HCT116 (cell line): ENCODE results near the gene PHACTR4. TPM values are rescaled to one million over a fixed set of nuclear protein-coding genes. Genes with fewer than 3 reads are reported as not detected.

Experiments
- ATAC-seq: fragments of 200-7000 bp; cut with Tn5 transposase; 2 replicates; pipeline ENCODE4 v1.9.1; 2020; ENCODE audit warnings: mild to moderate bottlenecking, moderate library complexity
- BruUV-seq: library from RNA; stranded (reverse); fragments of 400-500 nt; replicated peaks from 2 replicates; lab custom pipeline; 2021; lab: Mats Ljungman, UMichigan
- CTCF ChIA-PET: fragments of 300-600 bp; sonication (Branson Sonifier 250); formaldehyde crosslinking; loops from one replicate; lab custom pipeline; 2021; ENCODE audit warnings: antibody characterized with exemption; lab: Charles Lee
- POLR2A ChIA-PET: fragments of 300-600, 350-600 bp; sonication (Branson Sonifier 250); formaldehyde crosslinking; loops from one replicate; lab custom pipeline; 2021; ENCODE audit warnings: antibody characterized with exemption; lab: Charles Lee
- RAD21 ChIA-PET, 2 experiments: fragments of 300-600 bp; sonication (Branson Sonifier 250); formaldehyde crosslinking; loops; one replicate each; lab custom pipeline; 2023; ENCODE audit warnings: low total read pairs in 2 of 2; ENCODE audit not compliant: uncharacterized antibody in 2 of 2, unreplicated experiment in 2 of 2, low non-redundant PET in 1 of 2; lab: Charles Lee
- DNase-seq: peaks from one replicate; pipeline ENCODE4 v3.0.0-alpha.2; 2010; ENCODE audit warnings: low read depth, low spot score
- H2AFZ ChIP-seq: fragments of 200-600 bp; shearing (Covaris generic), sonication (generic); 2 replicates; pipeline ENCODE4 v1.6.1; 2017; ENCODE audit warnings: low read depth, mixed run types, mixed read lengths, antibody characterized with exemption, low read length; ENCODE audit not compliant: poor library complexity, severe bottlenecking
- H3K27ac ChIP-seq: 2 replicates; pipeline ENCODE4 v1.5.1; 2012; ENCODE audit warnings: low read depth, low read length
- H3K27me3 ChIP-seq: fragments of 200-600 bp; sonication (generic); 2 replicates; pipeline ENCODE4 v1.6.1; 2016; ENCODE audit warnings: mixed run types, low read length, mixed read lengths; ENCODE audit not compliant: insufficient read depth
- H3K36me3 ChIP-seq, 2 experiments: fragments of 200-500 bp in 1 of 2; fragments of 200-600 bp in 1 of 2; sonication (Bioruptor generic) in 1 of 2; sonication (generic) in 1 of 2; 2 replicates each; pipeline versions ENCODE4 v1.5.1 to v1.6.1; 2014 to 2016; ENCODE audit warnings: low read length in 2 of 2, inconsistent platforms in 1 of 2, mixed read lengths in 1 of 2, mixed run types in 1 of 2; ENCODE audit not compliant: insufficient read depth in 2 of 2, control insufficient read depth in 1 of 2
- H3K4me1 ChIP-seq, 2 experiments: fragments of 200-600 bp in 1 of 2; sonication (generic) in 1 of 2; 2 replicates each; pipeline versions ENCODE4 v1.5.1 to v1.6.1; 2012 to 2017; ENCODE audit warnings: low read length in 2 of 2, inconsistent platforms in 1 of 2, mild to moderate bottlenecking in 1 of 2, mixed read lengths in 1 of 2, mixed run types in 1 of 2, moderate library complexity in 1 of 2; ENCODE audit not compliant: insufficient read depth in 2 of 2, control insufficient read depth in 1 of 2
- H3K4me2 ChIP-seq: fragments of 200-600 bp; sonication (generic); 2 replicates; pipeline ENCODE4 v1.6.1; 2017; ENCODE audit warnings: mixed run types, low read length, mixed read lengths
- H3K4me3 ChIP-seq, 2 experiments: fragments of 200-600 bp in 1 of 2; sonication (generic) in 1 of 2; replicated peaks in 1 of 2; 2 replicates each; pipeline ENCODE4 v1.5.1; 2011 to 2016; ENCODE audit warnings: low read length in 2 of 2, control low read depth in 1 of 2, low read depth in 1 of 2, mild to moderate bottlenecking in 1 of 2, mixed read lengths in 1 of 2, mixed run types in 1 of 2
- H3K79me2 ChIP-seq: fragments of 200-600 bp; sonication (generic); 2 replicates; pipeline ENCODE4 v1.6.1; 2017; ENCODE audit warnings: mild to moderate bottlenecking, mixed run types, low read length, moderate library complexity, mixed read lengths; ENCODE audit not compliant: insufficient read depth
- H3K9ac ChIP-seq: fragments of 200-600 bp; sonication (generic); 2 replicates; pipeline ENCODE4 v1.6.1; 2016; ENCODE audit warnings: low read length, mixed read lengths
- H3K9me2 ChIP-seq: fragments of 200-600 bp; sonication (generic), shearing (Covaris generic); 2 replicates; pipeline ENCODE4 v1.6.1; 2017; ENCODE audit warnings: mixed run types, mild to moderate bottlenecking, moderate library complexity; ENCODE audit not compliant: insufficient read depth
- H3K9me3 ChIP-seq, 2 experiments: fragments of 200-500 bp in 1 of 2; fragments of 200-600 bp in 1 of 2; sonication (Bioruptor generic) in 1 of 2; sonication (generic) in 1 of 2; 2 replicates each; pipeline ENCODE4 v1.6.1; 2014 to 2017; ENCODE audit warnings: low read length in 2 of 2, mixed read lengths in 2 of 2, inconsistent platforms in 1 of 2, low read depth in 1 of 2, mild to moderate bottlenecking in 1 of 2, mixed run types in 1 of 2, moderate library complexity in 1 of 2; ENCODE audit not compliant: control insufficient read depth in 1 of 2, insufficient read depth in 1 of 2
- H4K20me1 ChIP-seq: fragments of 200-600 bp; sonication (generic), shearing (Covaris generic); 2 replicates; pipeline ENCODE4 v1.6.1; 2017; ENCODE audit warnings: mixed run types, mild to moderate bottlenecking, moderate library complexity; ENCODE audit not compliant: insufficient read depth
- JUND ChIP-seq: IDR thresholded peaks from 2 replicates; pipeline ENCODE4 v1.6.1; 2012
- POLR2A ChIP-seq: IDR thresholded peaks from 2 replicates; pipeline ENCODE4 v1.7.0; 2011; ENCODE audit warnings: borderline replicate concordance; ENCODE audit not compliant: insufficient read depth, insufficient read length; ENCODE audit errors: extremely low read depth
- SIN3A ChIP-seq: IDR thresholded peaks from 2 replicates; pipeline ENCODE4 v1.6.1; 2012; ENCODE audit warnings: low read depth
- SRF ChIP-seq: IDR thresholded peaks from 2 replicates; pipeline ENCODE4 v1.6.1; 2012; ENCODE audit warnings: low read depth
- TCF7L2 ChIP-seq: IDR thresholded peaks from 2 replicates; pipeline ENCODE4 v1.7.0; 2011; ENCODE audit warnings: borderline replicate concordance, inconsistent platforms; ENCODE audit not compliant: insufficient read depth, insufficient read length; ENCODE audit errors: extremely low read depth
- YY1 ChIP-seq: IDR thresholded peaks from 2 replicates; pipeline ENCODE4 v1.6.1; 2011; ENCODE audit warnings: low read length, low read depth, moderate library complexity, mild to moderate bottlenecking; ENCODE audit not compliant: insufficient replicate concordance; ENCODE audit errors: extremely low read depth
- intact Hi-C: fragments of 100-400 bp; cut with micrococcal nuclease; formaldehyde crosslinking; loops from 2 replicates; pipeline ENCODE4 v1.10.0; 2022
- total RNA-seq: library from RNA; stranded (reverse); gene quantifications from one replicate; pipeline ENCODE4 v1.2.1, GENCODE V29; 2021; ENCODE audit not compliant: unreplicated experiment
- TF ChIP-seq, protein P1 (sequence below): IDR thresholded peaks from 2 replicates; pipeline ENCODE4 v1.6.1; 2012; ENCODE audit warnings: low read depth
- TF ChIP-seq, protein P2 (sequence below): IDR thresholded peaks from 2 replicates; pipeline ENCODE4 v1.6.1; 2012
- TF ChIP-seq, protein P3 (sequence below): IDR thresholded peaks from 2 replicates; pipeline ENCODE4 v1.6.1; 2012

PHACTR4 gene
- total RNA-seq, 1 experiment from 2014 or later, result 36.0 TPM

- TF ChIP-seq, protein P1, sequence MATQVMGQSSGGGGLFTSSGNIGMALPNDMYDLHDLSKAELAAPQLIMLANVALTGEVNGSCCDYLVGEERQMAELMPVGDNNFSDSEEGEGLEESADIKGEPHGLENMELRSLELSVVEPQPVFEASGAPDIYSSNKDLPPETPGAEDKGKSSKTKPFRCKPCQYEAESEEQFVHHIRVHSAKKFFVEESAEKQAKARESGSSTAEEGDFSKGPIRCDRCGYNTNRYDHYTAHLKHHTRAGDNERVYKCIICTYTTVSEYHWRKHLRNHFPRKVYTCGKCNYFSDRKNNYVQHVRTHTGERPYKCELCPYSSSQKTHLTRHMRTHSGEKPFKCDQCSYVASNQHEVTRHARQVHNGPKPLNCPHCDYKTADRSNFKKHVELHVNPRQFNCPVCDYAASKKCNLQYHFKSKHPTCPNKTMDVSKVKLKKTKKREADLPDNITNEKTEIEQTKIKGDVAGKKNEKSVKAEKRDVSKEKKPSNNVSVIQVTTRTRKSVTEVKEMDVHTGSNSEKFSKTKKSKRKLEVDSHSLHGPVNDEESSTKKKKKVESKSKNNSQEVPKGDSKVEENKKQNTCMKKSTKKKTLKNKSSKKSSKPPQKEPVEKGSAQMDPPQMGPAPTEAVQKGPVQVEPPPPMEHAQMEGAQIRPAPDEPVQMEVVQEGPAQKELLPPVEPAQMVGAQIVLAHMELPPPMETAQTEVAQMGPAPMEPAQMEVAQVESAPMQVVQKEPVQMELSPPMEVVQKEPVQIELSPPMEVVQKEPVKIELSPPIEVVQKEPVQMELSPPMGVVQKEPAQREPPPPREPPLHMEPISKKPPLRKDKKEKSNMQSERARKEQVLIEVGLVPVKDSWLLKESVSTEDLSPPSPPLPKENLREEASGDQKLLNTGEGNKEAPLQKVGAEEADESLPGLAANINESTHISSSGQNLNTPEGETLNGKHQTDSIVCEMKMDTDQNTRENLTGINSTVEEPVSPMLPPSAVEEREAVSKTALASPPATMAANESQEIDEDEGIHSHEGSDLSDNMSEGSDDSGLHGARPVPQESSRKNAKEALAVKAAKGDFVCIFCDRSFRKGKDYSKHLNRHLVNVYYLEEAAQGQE, result no peak
- TF ChIP-seq SIN3A, result no peak
- TF ChIP-seq, protein P2, sequence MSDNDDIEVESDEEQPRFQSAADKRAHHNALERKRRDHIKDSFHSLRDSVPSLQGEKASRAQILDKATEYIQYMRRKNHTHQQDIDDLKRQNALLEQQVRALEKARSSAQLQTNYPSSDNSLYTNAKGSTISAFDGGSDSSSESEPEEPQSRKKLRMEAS, result no peak
These were observed 88.1 kb downstream of the PHACTR4 start (continued) for GRCh38 chr1:28457678-28458077.

- Histone ChIP-seq H3K4me2 (peak overlapping the region; percentile 46), H3K9me3 (no peaks in the 10 kb centered on the region), H3K27me3 (no peaks in the 10 kb centered on the region), H3K27ac (no peak overlapping the region), H3K9ac (no peak overlapping the region), H4K20me1 (no peaks in the 10 kb centered on the region), H3K36me3 (peaks cover 1 to 2% of the 10 kb centered on the region in 2 experiments; a peak in 1 of 4 replicates), H2AFZ (no peak overlapping the region), H3K4me3 (no peak overlapping the region), H3K4me1 (peaks cover 9 to 33% of the 10 kb centered on the region in 2 experiments), H3K9me2 (no peaks in the 10 kb centered on the region), H3K79me2 (peaks cover 21% of the 10 kb centered on the region; the same call in 1 of the 2 replicates)
- intact Hi-C loops, result no loop called here
- no peak for TF ChIP-seq TCF7L2
- TF ChIP-seq, protein P1, result no peak
- no peak for TF ChIP-seq SRF
- TF ChIP-seq, protein P3, sequence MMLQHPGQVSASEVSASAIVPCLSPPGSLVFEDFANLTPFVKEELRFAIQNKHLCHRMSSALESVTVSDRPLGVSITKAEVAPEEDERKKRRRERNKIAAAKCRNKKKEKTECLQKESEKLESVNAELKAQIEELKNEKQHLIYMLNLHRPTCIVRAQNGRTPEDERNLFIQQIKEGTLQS, result no peak
- no peak for TF ChIP-seq YY1
- TF ChIP-seq POLR2A, result no peak
- no peak for TF ChIP-seq JUND
- BruUV-seq, result no TSS peak
- DNase-seq, result no peak
- POLR2A ChIA-PET, result no interaction called here
- CTCF ChIA-PET, result no interaction called here
- RAD21 ChIA-PET, result no interaction called here
- no peak for ATAC-seq
These were observed 89.0 kb downstream of the PHACTR4 start for GRCh38 chr1:28458237-28459228.
